Gastrocnemius medialis (tissue), 4 donors: Measurements from ENCODE around the gene C6orf89. TPM values are rescaled to one million over a fixed set of nuclear protein-coding genes. Genes with fewer than 3 reads are reported as not detected.

Experiments used
- ATAC-seq, 2 donors: fragments of 150-250 bp; one replicate each; pipeline ENCODE4 v1.9.1; 2016
- DNase-seq, 2 donors: peaks; one replicate each; pipeline ENCODE4 v3.0.0-alpha.2; 2019
- H3K27ac ChIP-seq, 4 donors: fragments of 200-600 bp; sonication (generic); 1 replicate in 1 of 4; 2 replicates in 3 of 4; pipeline ENCODE4 v1.5.1; 2016 to 2018; ENCODE audit warnings: mild to moderate bottlenecking in 2 of 4, moderate library complexity in 1 of 4
- H3K27me3 ChIP-seq, 3 donors: fragments of 200-600 bp; sonication (generic) in 2 of 3; 1 replicate in 1 of 3; 2 replicates in 2 of 3; pipeline versions ENCODE4 v1.5.1 to v1.6.0; 2016 to 2019; ENCODE audit warnings: mild to moderate bottlenecking in 1 of 3, moderate library complexity in 1 of 3
- H3K36me3 ChIP-seq, 2 donors: fragments of 200-600 bp; sonication (generic) in 1 of 2; one replicate each; pipeline ENCODE4 v1.5.1; 2017 to 2018
- H3K4me1 ChIP-seq, 2 donors: fragments of 200-600 bp; sonication (generic) in 1 of 2; one replicate each; pipeline ENCODE4 v1.5.1; 2016 to 2017; ENCODE audit warnings: mild to moderate bottlenecking in 2 of 2
- H3K4me3 ChIP-seq, 4 donors: fragments of 200-600 bp; sonication (generic) in 3 of 4; 1 replicate in 1 of 4; 2 replicates in 3 of 4; pipeline ENCODE4 v1.5.1; 2016 to 2019; ENCODE audit warnings: mild to moderate bottlenecking in 2 of 4
- H3K9me3 ChIP-seq, 3 donors: fragments of 200-600 bp; sonication (generic) in 2 of 3; 1 replicate in 1 of 3; 2 replicates in 2 of 3; pipeline ENCODE4 v1.5.1; 2016 to 2019
- POLR2A ChIP-seq, 2 donors: fragments of 450-650 bp; IDR thresholded peaks; one replicate each; pipeline ENCODE4 v1.6.1; 2017; ENCODE audit warnings: antibody characterized with exemption in 2 of 2, mild to moderate bottlenecking in 2 of 2, moderate library complexity in 2 of 2
- in situ Hi-C, 4 donors: fragments of 200-750 bp; cut with MboI; loops; one replicate each; pipeline versions ENCODE4 v1.15.0 to v1.8.0; 2017; ENCODE audit warnings: low sequenced_read_pairs in 4 of 4
- intact Hi-C: fragments of 100-400 bp; cut with DNase I; formaldehyde crosslinking; loops from one replicate; pipeline ENCODE4 v1.15.1; 2023; ENCODE audit warnings: low total_unique reads
- total RNA-seq, 4 donors: library from RNA; depleted of rRNA; stranded (reverse); fragments of >200 nt; gene quantifications; one replicate each; pipeline versions ENCODE4 v1.1.0 to v1.2.3, GENCODE V29; 2016
- TF ChIP-seq, protein P1 (sequence below), 5 experiments: fragments of 450-650 bp in 3 of 5; fragments of 200-600 bp in 2 of 5; sonication (generic) in 2 of 5; IDR thresholded peaks in 4 of 5; conservative IDR thresholded peaks in 1 of 5; 1 replicate in 4 of 5; 2 replicates in 1 of 5; pipeline ENCODE4 v1.5.1; 2016 to 2019; ENCODE audit warnings: antibody characterized with exemption in 5 of 5, mild to moderate bottlenecking in 3 of 5, moderate library complexity in 3 of 5

C6orf89 gene
- total RNA-seq, 4 donors from 2014 or later: 30.8 to 53.2 (median 38.8) TPM

DNA sequence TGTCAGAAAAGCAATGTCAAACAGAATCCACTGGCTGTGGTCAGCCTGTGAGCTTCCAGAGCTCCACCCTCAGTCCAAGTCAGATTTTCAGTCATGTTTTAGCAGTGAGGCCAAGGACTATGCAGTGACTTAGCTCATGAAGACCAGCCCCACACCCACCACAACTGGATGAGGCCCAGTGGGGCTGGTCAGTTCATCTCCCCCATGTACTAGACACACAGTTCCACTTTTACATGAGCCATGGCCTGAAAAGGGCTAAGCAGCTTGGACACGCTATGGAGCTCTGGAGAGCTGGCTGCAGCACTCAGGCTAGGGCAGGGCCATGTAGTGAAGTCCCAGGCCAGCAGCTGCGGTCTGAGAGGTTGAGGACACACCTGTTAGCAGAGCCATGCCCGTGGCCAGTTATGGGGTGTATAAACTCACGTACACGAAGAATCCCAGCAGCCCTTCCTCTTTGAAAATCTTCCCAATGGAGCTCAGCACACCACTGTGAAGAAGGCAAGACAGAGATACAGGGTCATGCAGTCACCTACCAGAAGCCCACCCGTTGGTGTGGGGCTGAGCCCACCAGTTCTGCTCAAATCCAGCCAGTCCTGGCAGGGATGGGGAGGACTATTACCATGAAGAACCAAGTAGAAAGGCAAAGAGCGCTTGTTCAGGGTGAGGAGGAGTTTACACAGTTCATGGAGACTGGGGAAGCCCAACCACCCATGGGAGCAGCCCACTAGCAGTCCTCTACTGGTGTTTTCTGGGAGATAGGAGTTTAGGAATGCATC is 89.7 kb downstream of the C6orf89 start:
- in situ Hi-C loops: no loop called here
- no peaks in the 10 kb centered on the region for H3K9me3 ChIP-seq
- ATAC-seq: peak in 1 of 2 donors; percentile 17

DNA sequence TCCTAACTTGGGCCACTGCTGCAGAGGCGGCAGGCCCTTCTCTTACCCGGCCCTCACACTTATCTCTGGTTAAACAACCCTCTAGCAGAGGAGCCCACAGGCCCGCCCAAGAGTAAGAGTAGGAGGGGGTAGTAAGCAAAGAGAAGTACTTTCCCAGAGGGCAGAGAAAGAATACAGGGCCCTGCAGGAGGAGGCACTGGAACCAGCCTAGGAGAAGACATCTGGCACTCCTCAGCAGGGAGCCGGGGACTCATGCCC is 90.2 kb downstream of the C6orf89 start:
- ATAC-seq (no peak), DNase-seq (no peak)
- Histone ChIP-seq H3K4me1 (peaks cover 21 to 24% of the 10 kb centered on the region in 2 donors), H3K27ac (no peak overlapping the region), H3K9me3 (no peaks in the 10 kb centered on the region), H3K27me3 (no peaks in the 10 kb centered on the region), H3K4me3 (no peak overlapping the region), H3K36me3 (peaks cover 5 to 76% of the 10 kb centered on the region in 2 donors)
- in situ Hi-C loops (no loop called here), intact Hi-C loops (no loop called here)
- TF ChIP-seq POLR2A (IDR thresholded peaks at IDR 0.05): no peak
- TF ChIP-seq, protein P1, sequence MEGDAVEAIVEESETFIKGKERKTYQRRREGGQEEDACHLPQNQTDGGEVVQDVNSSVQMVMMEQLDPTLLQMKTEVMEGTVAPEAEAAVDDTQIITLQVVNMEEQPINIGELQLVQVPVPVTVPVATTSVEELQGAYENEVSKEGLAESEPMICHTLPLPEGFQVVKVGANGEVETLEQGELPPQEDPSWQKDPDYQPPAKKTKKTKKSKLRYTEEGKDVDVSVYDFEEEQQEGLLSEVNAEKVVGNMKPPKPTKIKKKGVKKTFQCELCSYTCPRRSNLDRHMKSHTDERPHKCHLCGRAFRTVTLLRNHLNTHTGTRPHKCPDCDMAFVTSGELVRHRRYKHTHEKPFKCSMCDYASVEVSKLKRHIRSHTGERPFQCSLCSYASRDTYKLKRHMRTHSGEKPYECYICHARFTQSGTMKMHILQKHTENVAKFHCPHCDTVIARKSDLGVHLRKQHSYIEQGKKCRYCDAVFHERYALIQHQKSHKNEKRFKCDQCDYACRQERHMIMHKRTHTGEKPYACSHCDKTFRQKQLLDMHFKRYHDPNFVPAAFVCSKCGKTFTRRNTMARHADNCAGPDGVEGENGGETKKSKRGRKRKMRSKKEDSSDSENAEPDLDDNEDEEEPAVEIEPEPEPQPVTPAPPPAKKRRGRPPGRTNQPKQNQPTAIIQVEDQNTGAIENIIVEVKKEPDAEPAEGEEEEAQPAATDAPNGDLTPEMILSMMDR (IDR thresholded peaks at IDR 0.05 in 4 of 5, conservative IDR thresholded peaks at IDR 0.05 in 1 of 5): no peak

More for the DNA sequence above, 89.7 kb downstream of the C6orf89 start:
- Histone ChIP-seq H3K27me3 (no peaks in the 10 kb centered on the region), H3K4me3 (no peak overlapping the region), H3K27ac (no peak overlapping the region), H3K36me3 (peaks cover 5 to 82% of the 10 kb centered on the region in 2 donors), H3K4me1 (peaks cover 15 to 19% of the 10 kb centered on the region in 2 donors)
- no peak for DNase-seq
- no peak for TF ChIP-seq POLR2A (IDR thresholded peaks at IDR 0.05)
- TF ChIP-seq, protein P1 (IDR thresholded peaks at IDR 0.05 in 4 of 5, conservative IDR thresholded peaks at IDR 0.05 in 1 of 5): no peak
- intact Hi-C loops: no loop called here

DNA sequence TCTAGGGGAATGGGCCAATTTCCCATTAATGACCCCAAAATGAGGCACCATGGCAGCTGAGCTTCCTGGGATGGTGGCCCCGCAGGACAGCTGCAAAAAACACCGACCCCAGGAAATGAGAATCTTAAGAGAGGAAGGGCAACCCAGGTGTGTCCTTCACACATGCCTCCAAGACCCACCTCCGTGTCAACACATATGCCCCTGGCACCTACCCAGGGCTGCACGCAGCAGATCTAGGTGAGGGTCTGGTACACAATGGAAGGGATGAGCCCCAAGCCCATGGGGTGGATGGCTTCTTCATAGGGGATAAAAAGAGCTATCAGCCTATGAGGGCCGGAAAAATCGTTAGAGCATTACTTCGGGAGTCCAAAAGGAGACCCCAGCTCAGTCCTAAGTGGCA is 90.8 kb downstream of the C6orf89 start:
- intact Hi-C loops: no loop called here
- in situ Hi-C loops: no loop called here
- H3K27me3 ChIP-seq: no peaks in the 10 kb centered on the region
- no peak for TF ChIP-seq POLR2A (IDR thresholded peaks at IDR 0.05)
- TF ChIP-seq, protein P1 (IDR thresholded peaks at IDR 0.05 in 4 of 5, conservative IDR thresholded peaks at IDR 0.05 in 1 of 5): no peak
- ATAC-seq: no peak
- H3K4me1 ChIP-seq: peaks cover 25 to 30% of the 10 kb centered on the region in 2 donors
- H3K36me3 ChIP-seq: peaks cover 5 to 71% of the 10 kb centered on the region in 2 donors
- no peaks in the 10 kb centered on the region for H3K9me3 ChIP-seq
- H3K4me3 ChIP-seq: no peak overlapping the region
- DNase-seq: no peak
- no peak overlapping the region for H3K27ac ChIP-seq

DNA sequence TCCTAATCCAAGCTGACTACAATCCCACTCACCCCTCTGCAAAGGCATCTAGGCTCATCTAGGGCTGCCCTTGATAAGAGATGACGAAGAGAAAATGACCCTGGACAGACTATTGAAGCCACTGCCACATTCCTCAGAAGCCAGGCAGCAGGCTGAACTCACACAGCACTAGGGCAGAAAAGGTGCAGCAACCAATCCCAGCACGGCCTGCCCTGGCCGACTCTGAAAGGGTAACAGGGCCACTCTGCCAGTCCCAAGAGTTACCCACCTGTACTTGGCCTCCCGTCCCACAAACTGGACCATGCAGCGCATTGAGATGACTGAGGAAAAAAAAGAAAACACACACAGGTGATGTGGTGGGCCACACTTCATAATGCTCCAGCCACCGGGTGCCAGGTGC is 91.2 kb downstream of the C6orf89 start:
- H3K27ac ChIP-seq: no peak overlapping the region
- intact Hi-C loops: no loop called here
- in situ Hi-C loops: no loop called here

More for the DNA sequence above, 91.2 kb downstream of the C6orf89 start:
- Histone ChIP-seq H3K4me3 (no peak overlapping the region), H3K27me3 (no peaks in the 10 kb centered on the region), H3K36me3 (peaks cover 5 to 66% of the 10 kb centered on the region in 2 donors), H3K4me1 (peaks cover 25 to 31% of the 10 kb centered on the region in 2 donors), H3K9me3 (no peaks in the 10 kb centered on the region)
- no peak for TF ChIP-seq POLR2A (IDR thresholded peaks at IDR 0.05)
- TF ChIP-seq, protein P1 (IDR thresholded peaks at IDR 0.05 in 4 of 5, conservative IDR thresholded peaks at IDR 0.05 in 1 of 5): no peak
- DNase-seq: no peak
- no peak for ATAC-seq
